GM12865 (cell line): ENCODE data around the gene RIBC1.

Source experiments
- DNase-seq: peaks from one replicate; pipeline ENCODE4 v3.0.0; 2010; ENCODE audit warnings: low read depth
- H3K4me3 ChIP-seq: 2 replicates; pipeline ENCODE4 v1.5.1; 2011; ENCODE audit warnings: mild to moderate bottlenecking, low read depth, low read length, control low read depth
- TF ChIP-seq, protein P1 (sequence below): IDR thresholded peaks from 2 replicates; pipeline ENCODE4 v1.5.1; 2011; ENCODE audit warnings: low read length, control low read depth, low read depth, inconsistent platforms; ENCODE audit not compliant: insufficient read depth; ENCODE audit errors: missing control alignments

The RIBC1 gene

DNA sequence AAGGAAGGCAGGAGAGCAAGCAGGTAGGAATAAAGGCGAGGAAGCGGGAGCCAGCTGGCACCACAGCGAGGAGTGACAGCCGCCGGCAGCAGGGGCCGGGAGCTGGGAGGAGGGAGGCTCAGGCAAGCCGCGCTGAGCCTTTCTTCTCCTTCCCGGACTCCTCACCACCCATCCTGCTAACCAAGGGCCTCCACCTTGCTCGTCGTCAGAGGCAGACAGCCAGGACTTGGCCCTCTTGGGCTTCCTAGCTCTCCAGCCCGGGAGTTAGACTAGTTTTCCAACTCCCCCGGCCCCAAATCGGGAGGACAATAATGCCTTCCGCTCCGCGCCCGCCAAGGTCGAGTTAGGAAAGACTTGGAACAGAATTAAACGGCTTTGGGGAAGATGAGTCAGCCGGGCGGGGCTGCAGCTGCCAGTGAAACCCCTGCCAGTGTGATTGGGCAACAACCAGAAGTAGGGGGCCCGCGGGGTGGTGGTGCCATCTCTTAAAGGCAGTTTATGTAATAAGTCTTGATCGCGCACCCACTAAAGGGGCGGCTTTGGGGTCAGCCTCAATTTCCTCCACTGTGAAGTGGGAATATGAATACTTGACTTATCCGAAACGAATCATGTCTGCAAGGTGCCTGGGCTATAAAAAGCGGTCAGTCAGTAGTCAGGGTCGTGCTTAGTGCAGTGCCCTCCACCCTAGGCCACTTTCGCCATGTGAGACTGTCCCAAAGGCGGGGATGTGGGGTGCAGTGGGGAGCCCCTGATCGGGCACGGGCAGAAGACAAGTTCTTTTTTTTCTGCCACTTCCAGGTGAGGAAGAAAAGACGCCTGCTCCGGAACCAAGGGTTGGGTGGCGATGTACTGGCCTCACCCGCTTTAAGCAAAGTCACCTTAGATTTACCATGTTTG, 18.2 kb downstream of the RIBC1 start:
- peak overlapping the region; percentile 44 for H3K4me3 ChIP-seq
- TF ChIP-seq, protein P1, sequence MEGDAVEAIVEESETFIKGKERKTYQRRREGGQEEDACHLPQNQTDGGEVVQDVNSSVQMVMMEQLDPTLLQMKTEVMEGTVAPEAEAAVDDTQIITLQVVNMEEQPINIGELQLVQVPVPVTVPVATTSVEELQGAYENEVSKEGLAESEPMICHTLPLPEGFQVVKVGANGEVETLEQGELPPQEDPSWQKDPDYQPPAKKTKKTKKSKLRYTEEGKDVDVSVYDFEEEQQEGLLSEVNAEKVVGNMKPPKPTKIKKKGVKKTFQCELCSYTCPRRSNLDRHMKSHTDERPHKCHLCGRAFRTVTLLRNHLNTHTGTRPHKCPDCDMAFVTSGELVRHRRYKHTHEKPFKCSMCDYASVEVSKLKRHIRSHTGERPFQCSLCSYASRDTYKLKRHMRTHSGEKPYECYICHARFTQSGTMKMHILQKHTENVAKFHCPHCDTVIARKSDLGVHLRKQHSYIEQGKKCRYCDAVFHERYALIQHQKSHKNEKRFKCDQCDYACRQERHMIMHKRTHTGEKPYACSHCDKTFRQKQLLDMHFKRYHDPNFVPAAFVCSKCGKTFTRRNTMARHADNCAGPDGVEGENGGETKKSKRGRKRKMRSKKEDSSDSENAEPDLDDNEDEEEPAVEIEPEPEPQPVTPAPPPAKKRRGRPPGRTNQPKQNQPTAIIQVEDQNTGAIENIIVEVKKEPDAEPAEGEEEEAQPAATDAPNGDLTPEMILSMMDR = no peak
- DNase-seq = no peak

DNA sequence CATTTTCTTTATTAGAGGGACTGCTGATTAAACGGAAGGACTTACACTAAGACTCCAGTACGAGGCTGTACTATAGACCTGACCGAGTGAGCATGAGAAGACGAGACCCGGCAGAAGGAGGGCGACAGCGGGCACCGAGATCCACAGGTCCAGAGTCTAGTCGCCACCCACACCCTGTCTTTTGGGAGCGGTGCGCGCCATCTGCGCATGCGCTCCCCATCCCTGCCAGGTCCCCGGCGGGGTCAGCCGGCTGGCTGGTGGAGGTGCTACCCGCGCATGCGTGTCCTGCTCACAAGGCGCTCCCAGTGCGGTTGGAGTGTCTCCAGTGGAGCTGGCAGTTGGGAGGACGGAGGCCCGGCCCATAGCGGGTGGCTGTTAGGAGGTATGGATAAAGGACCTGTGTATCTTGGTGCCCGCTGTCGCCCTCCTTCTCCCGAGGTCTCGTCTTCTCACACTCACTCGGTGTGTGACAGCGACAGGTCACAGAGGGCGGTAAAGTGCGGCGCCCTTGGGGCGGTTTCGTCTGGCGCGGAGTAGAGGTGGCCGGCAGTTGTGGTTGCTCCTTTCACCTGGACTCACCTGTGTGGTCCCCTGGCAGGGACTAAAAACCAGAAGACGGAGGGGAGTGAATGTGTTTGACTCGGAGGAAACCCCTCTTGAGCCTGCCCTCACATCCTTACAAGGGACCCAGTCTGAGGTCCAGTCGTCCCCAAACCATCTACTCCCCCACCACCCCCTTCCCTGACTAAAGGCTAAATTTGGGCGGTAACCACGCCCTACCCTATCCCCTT, 19.1 kb downstream of the RIBC1 start:
- H3K4me3 ChIP-seq = peak overlapping the region; percentile 44
- DNase-seq = peak; percentile 82

DNA sequence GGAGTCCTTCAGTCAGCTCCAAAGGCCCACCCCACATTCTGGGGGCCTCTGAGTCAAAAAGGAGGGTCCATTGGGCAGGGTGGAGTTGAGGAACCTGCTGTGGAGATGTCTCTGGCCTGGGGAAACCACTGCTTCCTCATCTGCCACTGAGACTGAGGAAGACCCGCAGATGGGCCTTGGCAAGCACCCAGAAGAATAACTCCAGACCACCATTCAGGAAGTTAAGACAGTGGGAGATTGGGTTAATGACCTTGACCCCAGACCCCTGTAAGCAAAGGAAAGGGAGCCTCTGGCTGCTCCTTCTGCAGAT, 19.6 kb downstream of the RIBC1 start:
- peak overlapping the region; percentile 44 for H3K4me3 ChIP-seq

More for the DNA sequence above, 19.1 kb downstream of the RIBC1 start:
- TF ChIP-seq, protein P1 = no peak

DNA sequence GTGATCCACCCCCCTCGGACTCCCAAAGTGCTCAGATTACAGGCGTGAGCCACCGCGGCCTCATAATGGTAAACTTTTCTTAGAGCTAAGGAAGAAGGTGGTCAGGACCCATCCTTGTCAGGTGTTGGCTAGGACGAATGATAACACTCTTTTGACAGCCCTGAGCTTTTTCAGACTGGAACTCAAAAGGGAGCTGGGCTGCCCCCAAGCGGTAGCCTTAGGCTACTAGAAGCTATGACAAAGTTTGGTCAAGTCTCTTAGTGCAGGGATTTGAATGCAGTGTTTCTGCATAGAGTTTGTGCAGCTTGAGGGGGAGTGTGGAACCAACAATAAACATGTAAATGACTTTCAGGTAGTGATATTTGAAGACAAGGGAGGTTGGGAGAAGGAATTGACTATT, 23.3 kb downstream of the RIBC1 start:
- peak; percentile 49 for DNase-seq

More for the DNA sequence above, 19.6 kb downstream of the RIBC1 start:
- DNase-seq = no peak
- TF ChIP-seq, protein P1 = no peak

DNA sequence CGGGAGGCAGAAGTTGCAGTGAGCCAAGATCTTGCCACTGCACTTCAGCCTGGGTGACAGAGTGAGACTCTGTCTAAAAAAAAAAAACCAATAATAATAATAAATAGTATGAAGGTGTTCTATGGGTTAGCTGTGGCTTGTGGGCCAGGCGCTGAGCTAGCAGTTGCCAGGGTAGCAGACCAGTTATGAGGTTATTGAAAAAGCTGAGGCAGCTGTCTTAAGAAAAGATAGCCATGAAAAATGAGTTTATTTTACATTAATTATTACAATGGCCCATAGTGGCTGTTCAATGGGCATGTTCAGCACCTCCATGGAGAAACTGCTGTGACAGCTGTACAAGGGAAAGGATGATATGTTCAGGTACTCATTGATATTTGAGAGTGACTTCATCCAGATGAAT, 24.8 kb downstream of the RIBC1 start:
- no peak for DNase-seq
- no peak overlapping the region for H3K4me3 ChIP-seq
- TF ChIP-seq, protein P1 = no peak

More for the DNA sequence above, 23.3 kb downstream of the RIBC1 start:
- TF ChIP-seq, protein P1 = peak; percentile 52
- H3K4me3 ChIP-seq = no peak overlapping the region

DNA sequence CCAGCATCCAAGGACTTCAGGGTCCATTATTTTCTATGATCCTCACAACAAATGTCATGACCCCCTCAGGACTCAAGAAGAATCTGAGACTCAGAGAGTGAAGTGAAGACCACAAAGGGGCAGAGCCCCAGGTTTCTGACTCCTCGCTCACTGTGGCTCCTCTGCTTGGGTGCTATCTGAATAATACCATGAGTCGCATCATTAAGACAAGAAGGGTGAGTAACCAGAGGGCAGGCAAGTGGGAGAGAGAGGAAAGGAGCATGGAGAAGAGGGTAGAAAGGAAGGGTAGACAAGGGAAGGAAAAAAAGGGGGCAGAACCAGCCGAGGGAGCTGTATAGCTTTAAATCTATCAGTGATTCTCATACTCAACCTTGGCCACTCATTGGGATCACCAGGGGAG, 27.0 kb downstream of the RIBC1 start:
- no peak overlapping the region for H3K4me3 ChIP-seq
- no peak for DNase-seq
- TF ChIP-seq, protein P1 = no peak

DNA sequence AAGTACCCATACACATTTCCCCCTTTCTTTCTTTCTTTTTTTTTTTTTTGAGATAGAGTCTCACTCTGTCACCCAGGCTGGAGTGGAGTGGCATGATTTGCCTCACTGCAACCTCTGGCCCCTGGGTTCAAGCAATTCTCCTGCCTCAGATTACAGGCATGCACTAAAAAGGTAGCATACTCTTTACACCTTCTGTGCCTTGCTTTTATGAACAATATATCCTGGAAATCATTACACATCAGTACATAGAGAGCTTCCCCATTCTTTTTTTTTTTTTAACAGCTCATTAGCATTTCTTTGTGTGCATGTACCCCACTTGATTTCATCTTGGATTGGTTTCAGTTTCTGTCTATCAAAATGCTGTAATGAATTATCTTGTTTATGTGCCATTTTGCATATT, 30.1 kb downstream of the RIBC1 start:
- no peak overlapping the region for H3K4me3 ChIP-seq
- TF ChIP-seq, protein P1 = no peak
- DNase-seq = no peak
